ENCODE results near the gene DOCK6.

The DOCK6 gene

GRCh38 chr19:11205939-11206570, 56.3 kb downstream of the DOCK6 start:
- TF ChIP-seq GATA2 (IDR thresholded peaks at IDR 0.05; ENCODE audit: low read depth, low read length) (no peak), GATA3 (IDR thresholded peaks at IDR 0.05; ENCODE audit: low read depth, low read length) (no peak)

GRCh38 chr19:11204943-11205349, 57.4 kb downstream of the DOCK6 start:
- TF ChIP-seq GATA2 (IDR thresholded peaks at IDR 0.05; ENCODE audit: low read depth, low read length) (no peak), GATA3 (IDR thresholded peaks at IDR 0.05; ENCODE audit: low read depth, low read length) (no peak)

GRCh38 chr19:11204076-11204602, 58.2 kb downstream of the DOCK6 start:
- TF ChIP-seq GATA3 (IDR thresholded peaks at IDR 0.05; ENCODE audit: low read depth, low read length) (no peak), GATA2 (IDR thresholded peaks at IDR 0.05; ENCODE audit: low read depth, low read length) (no peak)

- no peak for TF ChIP-seq GATA3 (IDR thresholded peaks at IDR 0.05; ENCODE audit: low read depth, low read length)
- no peak for TF ChIP-seq GATA2 (IDR thresholded peaks at IDR 0.05; ENCODE audit: low read depth, low read length)
Measured at GRCh38 chr19:11203194-11204075, 58.9 kb downstream of the DOCK6 start.

GRCh38 chr19:11202488-11203193, 59.7 kb downstream of the DOCK6 start:
- no peak for TF ChIP-seq GATA3 (IDR thresholded peaks at IDR 0.05; ENCODE audit: low read depth, low read length)
- no peak for TF ChIP-seq GATA2 (IDR thresholded peaks at IDR 0.05; ENCODE audit: low read depth, low read length)

- TF ChIP-seq GATA3 (IDR thresholded peaks at IDR 0.05; ENCODE audit: low read depth, low read length) (no peak), GATA2 (IDR thresholded peaks at IDR 0.05; ENCODE audit: low read depth, low read length) (no peak)
Measured at GRCh38 chr19:11201791-11202190, 60.5 kb downstream of the DOCK6 start.

GRCh38 chr19:11200931-11201330, 61.4 kb downstream of the DOCK6 start:
- TF ChIP-seq GATA3 (IDR thresholded peaks at IDR 0.05; ENCODE audit: low read depth, low read length) (no peak), GATA2 (IDR thresholded peaks at IDR 0.05; ENCODE audit: low read depth, low read length) (no peak)

GRCh38 chr19:11200015-11200574, 62.2 kb downstream of the DOCK6 start:
- TF ChIP-seq GATA3 (IDR thresholded peaks at IDR 0.05; ENCODE audit: low read depth, low read length) (no peak), GATA2 (IDR thresholded peaks at IDR 0.05; ENCODE audit: low read depth, low read length) (no peak)

GRCh38 chr19:11199517-11199916, 62.8 kb downstream of the DOCK6 start:
- TF ChIP-seq GATA3 (IDR thresholded peaks at IDR 0.05; ENCODE audit: low read depth, low read length) (no peak), GATA2 (IDR thresholded peaks at IDR 0.05; ENCODE audit: low read depth, low read length) (no peak)

GRCh38 chr19:11198769-11199424, 63.4 kb downstream of the DOCK6 start:
- no peak for TF ChIP-seq GATA2 (IDR thresholded peaks at IDR 0.05; ENCODE audit: low read depth, low read length)
- TF ChIP-seq GATA3 (IDR thresholded peaks at IDR 0.05; ENCODE audit: low read depth, low read length): no peak

- TF ChIP-seq GATA2 (IDR thresholded peaks at IDR 0.05; ENCODE audit: low read depth, low read length): no peak
- TF ChIP-seq GATA3 (IDR thresholded peaks at IDR 0.05; ENCODE audit: low read depth, low read length): no peak
Measured at GRCh38 chr19:11198175-11198534, 64.2 kb downstream of the DOCK6 start.

- TF ChIP-seq GATA3 (IDR thresholded peaks at IDR 0.05; ENCODE audit: low read depth, low read length) (no peak), GATA2 (IDR thresholded peaks at IDR 0.05; ENCODE audit: low read depth, low read length) (no peak)
Measured at GRCh38 chr19:11197291-11198174, 64.8 kb downstream of the DOCK6 start, which contains the start of gene KANK2. Gene KANK2 (minus strand): TSS chr19:11197545. CDS start chr19:11194511, 3,034 bp downstream.
